Prostate gland (tissue), 2 donors: ENCODE data around the gene TAF1C. TPM values are rescaled to one million over a fixed set of nuclear protein-coding genes. Genes with fewer than 3 reads are reported as not detected.

ENCODE experiments used
- DNase-seq: peaks from one replicate; pipeline ENCODE4 v3.0.0-alpha.2; 2019; ENCODE audit warnings: low spot score
- H3K27ac ChIP-seq, 2 donors: fragments of 200-600 bp; sonication (generic); 2 replicates each; pipeline ENCODE4 v1.5.1; 2017 to 2019
- H3K27me3 ChIP-seq: fragments of 200-600 bp; sonication (generic); replicated peaks from 2 replicates; pipeline ENCODE4 v1.5.1; 2019; ENCODE audit not compliant: insufficient read depth
- H3K36me3 ChIP-seq, 2 donors: fragments of 200-600 bp; sonication (generic); 1 replicate in 1 of 2; 2 replicates in 1 of 2; pipeline versions ENCODE4 v1.5.1 to v1.8.1; 2017 to 2019
- H3K4me1 ChIP-seq: fragments of 200-600 bp; sonication (generic); replicated peaks from 2 replicates; pipeline ENCODE4 v1.5.1; 2019
- H3K4me3 ChIP-seq, 2 donors: fragments of 200-600 bp; sonication (generic); 2 replicates each; pipeline ENCODE4 v1.5.1; 2017 to 2019
- H3K9me3 ChIP-seq: fragments of 200-600 bp; sonication (generic); 2 replicates; pipeline ENCODE4 v1.5.1; 2017
- CTCF ChIP-seq, 4 experiments: fragments of 200-600 bp in 2 of 4; fragments of 450-650 bp in 2 of 4; sonication (generic) in 2 of 4; IDR thresholded peaks; 1 replicate in 3 of 4; 2 replicates in 1 of 4; pipeline ENCODE4 v1.5.1; 2016 to 2019; ENCODE audit warnings: antibody characterized with exemption in 4 of 4, mild to moderate bottlenecking in 2 of 4, moderate library complexity in 2 of 4
- POLR2A ChIP-seq: fragments of 450-650 bp; IDR thresholded peaks from one replicate; pipeline ENCODE4 v1.6.1; 2016; ENCODE audit warnings: antibody characterized with exemption, mild to moderate bottlenecking
- POLR2AphosphoS5 ChIP-seq: sonication (generic); formaldehyde crosslinking; IDR thresholded peaks from one replicate; pipeline ENCODE4 v1.6.1; 2017; ENCODE audit warnings: antibody characterized with exemption
- WGBS: methylation state at CpG from one replicate; pipeline ENCODE4 v1.1.5; 2018; 5-methylcytosine and 5-hydroxymethylcytosine counted together
- intact Hi-C: fragments of 100-400 bp; cut with DNase I; formaldehyde crosslinking; loops from one replicate; pipeline ENCODE4 v1.14.2; 2022
- total RNA-seq, 2 donors: library from RNA; depleted of rRNA; stranded (reverse); fragments of >200 nt; gene quantifications; one replicate each; pipeline ENCODE4 v1.1.0, GENCODE V29; 2016

The TAF1C gene
- total RNA-seq, 2 donors from 2014 or later, result 53.4 to 87.9 TPM

GRCh38 chr16:84225571-84225970, 38.7 kb upstream of the TAF1C start:
- no peaks in the 10 kb centered on the region for H3K9me3 ChIP-seq
- H3K4me3 ChIP-seq, result no peak overlapping the region
- intact Hi-C loops, result no loop called here
- no peak overlapping the region for H3K27ac ChIP-seq
- 88% methylated on average over 7 of the region's 7 CpGs for WGBS
- no peaks in the 10 kb centered on the region for H3K4me1 ChIP-seq
- DNase-seq, result no peak
- TF ChIP-seq POLR2AphosphoS5 (no peak), POLR2A (no peak), CTCF (IDR thresholded peaks at IDR 0.05) (no peak)
- no peaks in the 10 kb centered on the region for H3K27me3 ChIP-seq
- no peaks in the 10 kb centered on the region for H3K36me3 ChIP-seq

GRCh38 chr16:84225126-84225525, 38.3 kb upstream of the TAF1C start:
- Histone ChIP-seq H3K9me3 (no peaks in the 10 kb centered on the region), H3K4me3 (no peak overlapping the region), H3K27me3 (no peaks in the 10 kb centered on the region), H3K4me1 (no peaks in the 10 kb centered on the region), H3K36me3 (no peaks in the 10 kb centered on the region), H3K27ac (no peak overlapping the region)
- intact Hi-C loops, result no loop called here
- no peak for DNase-seq
- WGBS, result 87% methylated on average over 3 of the region's 3 CpGs
- TF ChIP-seq CTCF (IDR thresholded peaks at IDR 0.05) (no peak), POLR2A (no peak), POLR2AphosphoS5 (no peak)

- no peaks in the 10 kb centered on the region for H3K4me1 ChIP-seq
- 94% methylated on average over 3 of the region's 3 CpGs for WGBS
- H3K36me3 ChIP-seq, result no peaks in the 10 kb centered on the region
- no peaks in the 10 kb centered on the region for H3K9me3 ChIP-seq
- no peak for TF ChIP-seq POLR2A
- no peak for TF ChIP-seq CTCF (IDR thresholded peaks at IDR 0.05)
- no peak for TF ChIP-seq POLR2AphosphoS5
- H3K27me3 ChIP-seq, result no peaks in the 10 kb centered on the region
- intact Hi-C loops, result no loop called here
- H3K27ac ChIP-seq, result no peak overlapping the region
- DNase-seq, result no peak
- no peak overlapping the region for H3K4me3 ChIP-seq
These were observed 37.7 kb upstream of the TAF1C start for GRCh38 chr16:84224554-84224953.

- TF ChIP-seq CTCF (IDR thresholded peaks at IDR 0.05), result no peak
- TF ChIP-seq POLR2A, result no peak
- no peak for TF ChIP-seq POLR2AphosphoS5
- no peak for DNase-seq
These were observed 36.6 kb upstream of the TAF1C start for GRCh38 chr16:84223456-84223855.

GRCh38 chr16:84220851-84221250, 34.0 kb upstream of the TAF1C start:
- Histone ChIP-seq H3K27me3 (no peaks in the 10 kb centered on the region), H3K4me3 (no peak overlapping the region), H3K4me1 (no peaks in the 10 kb centered on the region), H3K27ac (no peak overlapping the region), H3K9me3 (no peaks in the 10 kb centered on the region), H3K36me3 (no peaks in the 10 kb centered on the region)
- 100% methylated on average over 1 of the region's 1 CpG for WGBS
- no peak for DNase-seq
- TF ChIP-seq POLR2AphosphoS5 (no peak), POLR2A (no peak), CTCF (IDR thresholded peaks at IDR 0.05) (no peak)
- intact Hi-C loops, result no loop called here

More at GRCh38 chr16:84223456-84223855, 36.6 kb upstream of the TAF1C start:
- intact Hi-C loops, result no loop called here
- Histone ChIP-seq H3K27me3 (no peaks in the 10 kb centered on the region), H3K9me3 (no peaks in the 10 kb centered on the region), H3K4me1 (no peaks in the 10 kb centered on the region), H3K27ac (no peak overlapping the region), H3K36me3 (no peaks in the 10 kb centered on the region), H3K4me3 (no peak overlapping the region)
- 93% methylated on average over 4 of the region's 4 CpGs for WGBS
